ENCODE measurements around the gene ZNF138. TPM values are rescaled to one million over a fixed set of nuclear protein-coding genes. Genes with fewer than 3 reads are reported as not detected.

Gene ZNF138
- total RNA-seq, 1 experiment from 2014 or later, result 12.5 TPM

GRCh38 chr7:64753032-64753431 lies 41.2 kb upstream of the ZNF138 start:
- no peaks in the 10 kb centered on the region for H3K36me3 ChIP-seq (ENCODE audit: control insufficient read depth, insufficient read depth, low read length)
- H3K4me3 ChIP-seq (ENCODE audit: low read depth, low read length), result no peak overlapping the region
- no peaks in the 10 kb centered on the region for H3K4me1 ChIP-seq
- H3K9me3 ChIP-seq, result no peaks in the 10 kb centered on the region; the same call in 1 of the 2 replicates
- intact Hi-C loops (cut with micrococcal nuclease; ENCODE audit: unreplicated experiment), result no loop called here
- Mint-ChIP-seq H3K27ac (ENCODE audit: unreplicated experiment) (no peak overlapping the region), H3K36me3 (ENCODE audit: insufficient read depth, unreplicated experiment) (no peaks in the 10 kb centered on the region), H3K27me3 (ENCODE audit: insufficient read depth, unreplicated experiment) (no peaks in the 10 kb centered on the region), H3K4me3 (ENCODE audit: unreplicated experiment) (no peak overlapping the region), H3K4me1 (ENCODE audit: low read depth, unreplicated experiment) (no peaks in the 10 kb centered on the region), H3K9me3 (ENCODE audit: unreplicated experiment) (no peaks in the 10 kb centered on the region)
- no peak for DNase-seq
- BruUV-seq (replicated peaks), result no TSS peak
- no peaks in the 10 kb centered on the region for H3K27me3 ChIP-seq (replicated peaks; ENCODE audit: control insufficient read depth, insufficient read depth, low read length)
- ChIA-PET CTCF (interaction anchor here (0.7 kb wide), 1 partner anchor 131 kb away, joined by 3 read pairs; no protein-coding TSS in a partner anchor), POLR2A (no interaction called here)
- TF ChIP-seq CTCF (IDR thresholded peaks at IDR 0.05; ENCODE audit: insufficient read depth in 1 of 2, low read depth in 1 of 2, low read length in 1 of 2, severe bottlenecking in 1 of 2, unreplicated experiment in 1 of 2), result no peak

DNA sequence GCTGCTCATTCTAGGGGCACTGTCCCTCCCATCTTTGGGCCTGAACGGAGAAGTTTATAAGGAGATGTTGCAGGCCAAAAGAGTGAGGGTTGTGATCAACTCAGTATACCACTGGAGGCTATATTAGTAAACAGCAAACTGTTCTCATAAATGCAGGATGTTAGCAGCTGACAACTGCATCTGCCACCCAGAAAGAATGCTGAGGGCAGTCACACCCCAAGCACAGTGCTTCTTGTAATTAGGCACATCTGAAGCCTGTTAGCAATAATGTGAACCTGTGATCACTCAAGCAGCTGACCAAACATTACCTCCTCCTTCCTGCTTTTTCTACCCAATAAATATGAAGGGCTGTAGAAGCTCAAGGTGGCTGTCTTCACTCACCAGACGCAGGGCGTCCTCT lies 38.4 kb upstream of the ZNF138 start:
- POLR2A ChIA-PET, result no interaction called here
- BruUV-seq (replicated peaks), result no TSS peak
- intact Hi-C loops (cut with micrococcal nuclease; ENCODE audit: unreplicated experiment), result no loop called here

GRCh38 chr7:64758151-64758550 lies 36.1 kb upstream of the ZNF138 start:
- no peaks in the 10 kb centered on the region for H3K36me3 ChIP-seq (ENCODE audit: control insufficient read depth, insufficient read depth, low read length)
- Mint-ChIP-seq H3K27me3 (ENCODE audit: insufficient read depth, unreplicated experiment) (no peaks in the 10 kb centered on the region), H3K9me3 (ENCODE audit: unreplicated experiment) (no peaks in the 10 kb centered on the region), H3K4me1 (ENCODE audit: low read depth, unreplicated experiment) (no peaks in the 10 kb centered on the region), H3K36me3 (ENCODE audit: insufficient read depth, unreplicated experiment) (no peaks in the 10 kb centered on the region), H3K4me3 (ENCODE audit: unreplicated experiment) (no peak overlapping the region), H3K27ac (ENCODE audit: unreplicated experiment) (no peak overlapping the region)
- ChIA-PET CTCF (no interaction called here), POLR2A (no interaction called here)
- no peak for TF ChIP-seq CTCF (IDR thresholded peaks at IDR 0.05; ENCODE audit: insufficient read depth in 1 of 2, low read depth in 1 of 2, low read length in 1 of 2, severe bottlenecking in 1 of 2, unreplicated experiment in 1 of 2)
- no peaks in the 10 kb centered on the region for H3K27me3 ChIP-seq (replicated peaks; ENCODE audit: control insufficient read depth, insufficient read depth, low read length)
- H3K9me3 ChIP-seq, result no peaks in the 10 kb centered on the region; the same call in 1 of the 2 replicates
- intact Hi-C loops (cut with micrococcal nuclease; ENCODE audit: unreplicated experiment), result no loop called here
- H3K4me3 ChIP-seq (ENCODE audit: low read depth, low read length), result no peak overlapping the region
- no peak for DNase-seq
- no TSS peak for BruUV-seq (replicated peaks)
- no peaks in the 10 kb centered on the region for H3K4me1 ChIP-seq

More for the DNA sequence above, 38.4 kb upstream of the ZNF138 start:
- CTCF ChIA-PET, result no interaction called here
- H3K27me3 ChIP-seq (replicated peaks; ENCODE audit: control insufficient read depth, insufficient read depth, low read length), result no peaks in the 10 kb centered on the region
- no peak for DNase-seq
- Mint-ChIP-seq H3K4me3 (ENCODE audit: unreplicated experiment) (no peak overlapping the region), H3K27me3 (ENCODE audit: insufficient read depth, unreplicated experiment) (no peaks in the 10 kb centered on the region), H3K9me3 (ENCODE audit: unreplicated experiment) (no peaks in the 10 kb centered on the region), H3K36me3 (ENCODE audit: insufficient read depth, unreplicated experiment) (no peaks in the 10 kb centered on the region), H3K27ac (ENCODE audit: unreplicated experiment) (no peak overlapping the region), H3K4me1 (ENCODE audit: low read depth, unreplicated experiment) (no peaks in the 10 kb centered on the region)
- no peak overlapping the region for H3K4me3 ChIP-seq (ENCODE audit: low read depth, low read length)
- TF ChIP-seq CTCF (IDR thresholded peaks at IDR 0.05; ENCODE audit: insufficient read depth in 1 of 2, low read depth in 1 of 2, low read length in 1 of 2, severe bottlenecking in 1 of 2, unreplicated experiment in 1 of 2), result no peak
- H3K4me1 ChIP-seq, result no peaks in the 10 kb centered on the region
- H3K36me3 ChIP-seq (ENCODE audit: control insufficient read depth, insufficient read depth, low read length), result no peaks in the 10 kb centered on the region
- H3K9me3 ChIP-seq, result no peaks in the 10 kb centered on the region; the same call in 1 of the 2 replicates
